Measurements from ENCODE around the gene COL23A1. TPM values are rescaled to one million over a fixed set of nuclear protein-coding genes. Genes with fewer than 3 reads are reported as not detected.
A peak's percentile ranks its signal among the peaks of the same experiment; 100 is the strongest.

Gene COL23A1
- total RNA-seq, 1 donor from 2014 or later = 3.5 TPM

GRCh38 chr5:178285399-178286225, 304.6 kb downstream of the COL23A1 start:
- DNase-seq (ENCODE audit: low spot score) = no peak

GRCh38 chr5:178284996-178285395, 305.2 kb downstream of the COL23A1 start:
- no peak for DNase-seq (ENCODE audit: low spot score)

- DNase-seq (ENCODE audit: low spot score) = no peak
Measured at GRCh38 chr5:178284093-178284675, 306.0 kb downstream of the COL23A1 start.

- DNase-seq (ENCODE audit: low spot score) = no peak
Measured at GRCh38 chr5:178283520-178283919, 306.7 kb downstream of the COL23A1 start.

GRCh38 chr5:178282391-178282790, 307.8 kb downstream of the COL23A1 start:
- no peak for DNase-seq (ENCODE audit: low spot score)

GRCh38 chr5:178281331-178281730, 308.9 kb downstream of the COL23A1 start:
- no peak for DNase-seq (ENCODE audit: low spot score)

GRCh38 chr5:178280631-178281030, 309.6 kb downstream of the COL23A1 start:
- no peak for DNase-seq (ENCODE audit: low spot score)

- DNase-seq (ENCODE audit: low spot score) = peak; percentile 89
Measured at GRCh38 chr5:178279723-178280438, 310.3 kb downstream of the COL23A1 start.

- DNase-seq (ENCODE audit: low spot score) = no peak
Measured at GRCh38 chr5:178279026-178279722, 311.0 kb downstream of the COL23A1 start.

GRCh38 chr5:178278358-178279023, 311.7 kb downstream of the COL23A1 start:
- no peak for DNase-seq (ENCODE audit: low spot score)

- no peak for DNase-seq (ENCODE audit: low spot score)
Measured at GRCh38 chr5:178277866-178278265, 312.3 kb downstream of the COL23A1 start.

GRCh38 chr5:178277346-178277745, 312.8 kb downstream of the COL23A1 start:
- DNase-seq (ENCODE audit: low spot score) = no peak

GRCh38 chr5:178274781-178275537, 315.2 kb downstream of the COL23A1 start:
- DNase-seq (ENCODE audit: low spot score) = no peak

GRCh38 chr5:178273665-178274541, 316.3 kb downstream of the COL23A1 start:
- no peak for DNase-seq (ENCODE audit: low spot score)

GRCh38 chr5:178273041-178273440, 317.2 kb downstream of the COL23A1 start:
- DNase-seq (ENCODE audit: low spot score) = no peak

GRCh38 chr5:178272591-178272990, 317.6 kb downstream of the COL23A1 start:
- DNase-seq (ENCODE audit: low spot score) = no peak

- DNase-seq (ENCODE audit: low spot score) = no peak
Measured at GRCh38 chr5:178271726-178272479, 318.3 kb downstream of the COL23A1 start.

GRCh38 chr5:178271231-178271630, 319.0 kb downstream of the COL23A1 start:
- DNase-seq (ENCODE audit: low spot score) = no peak

GRCh38 chr5:178269499-178269898, 320.7 kb downstream of the COL23A1 start:
- DNase-seq (ENCODE audit: low spot score) = no peak
